Heart left ventricle (tissue), 16 donors: Measurements from ENCODE around the gene CCDC63. TPM values are rescaled to one million over a fixed set of nuclear protein-coding genes. Genes with fewer than 3 reads are reported as not detected.

ENCODE experiments used
- ATAC-seq, 4 donors: fragments of 200-7000 bp; cut with Tn5 transposase; one replicate each; pipeline ENCODE4 v1.9.1; 2020 to 2022; ENCODE audit warnings: moderate library complexity in 4 of 4, mild to moderate bottlenecking in 3 of 4, moderate number of reproducible peaks in 1 of 4
- DNase-seq, 5 donors: peaks; one replicate each; pipeline ENCODE4 v3.0.0-alpha.2; 2020
- H3K27ac ChIP-seq, 12 donors: fragments of 200-600 bp; sonication (generic) in 4 of 12; one replicate each; pipeline versions ENCODE4 v1.5.0 to v1.8.0; 2016 to 2022; ENCODE audit warnings: mild to moderate bottlenecking in 2 of 12
- H3K27me3 ChIP-seq, 9 donors: fragments of 200-600 bp; sonication (generic) in 2 of 9; one replicate each; pipeline versions ENCODE4 v1.5.1 to v1.8.0; 2016 to 2022; ENCODE audit warnings: mild to moderate bottlenecking in 3 of 9
- H3K36me3 ChIP-seq, 9 donors: fragments of 200-600 bp; sonication (generic) in 2 of 9; one replicate each; pipeline versions ENCODE4 v1.5.0 to v1.8.0; 2018 to 2022; ENCODE audit warnings: mild to moderate bottlenecking in 2 of 9
- H3K4me1 ChIP-seq, 12 donors: fragments of 200-600 bp; sonication (generic) in 4 of 12; one replicate each; pipeline versions ENCODE4 v1.5.0 to v1.8.0; 2016 to 2022; ENCODE audit warnings: mild to moderate bottlenecking in 3 of 12
- H3K4me3 ChIP-seq, 12 donors: fragments of 200-600 bp; sonication (generic) in 4 of 12; one replicate each; pipeline versions ENCODE4 v1.5.0 to v1.8.0; 2017 to 2022; ENCODE audit warnings: mild to moderate bottlenecking in 9 of 12, moderate library complexity in 4 of 12
- H3K9me3 ChIP-seq, 12 donors: fragments of 200-600 bp; sonication (generic) in 4 of 12; one replicate each; pipeline versions ENCODE4 v1.5.0 to v1.8.0; 2016 to 2022; ENCODE audit warnings: mild to moderate bottlenecking in 1 of 12
- CTCF ChIP-seq, 12 donors: fragments of 200-600 bp; sonication (generic) in 4 of 12; IDR thresholded peaks; one replicate each; pipeline versions ENCODE4 v1.5.0 to v1.8.0; 2018 to 2022; ENCODE audit warnings: antibody characterized with exemption in 12 of 12, mild to moderate bottlenecking in 5 of 12
- POLR2A ChIP-seq, 2 donors: fragments of 450-650 bp; IDR thresholded peaks; one replicate each; pipeline ENCODE4 v1.6.1; 2017; ENCODE audit warnings: antibody characterized with exemption in 2 of 2, mild to moderate bottlenecking in 2 of 2, moderate library complexity in 2 of 2
- WGBS, 4 donors: extraction: QIAGEN DNeasy Blood & Tissue Kit in 2 of 4; methylation state at CpG; one replicate each; pipeline versions ENCODE4 v1.1.5 to v1.1.7; 2013 to 2018; 5-methylcytosine and 5-hydroxymethylcytosine counted together
- intact Hi-C, 10 donors: fragments of 100-400 bp; cut with DNase I; formaldehyde crosslinking; loops; one replicate each; pipeline versions ENCODE4 v1.11.1 to v1.14.2; 2022
- polyA plus RNA-seq, 2 donors: library from polyadenylated mRNA; stranded (reverse); fragments of 200-250 nt; gene quantifications; one replicate each; pipeline ENCODE4 v1.2.3, GENCODE V29; 2013
- total RNA-seq, 9 donors: library from RNA; depleted of rRNA in 2 of 9; stranded (reverse); fragments of >200 nt in 2 of 9; fragmentation: NEBNext Ultra II Directional in 3 of 9; extraction: Animal tissue kit (Norgen Biotek cat#: 25700) in 3 of 9; gene quantifications; one replicate each; pipeline versions ENCODE4 v1.1.0 to v1.2.4, GENCODE V29; 2016 to 2023
- donor health status: ischemic (EF 13 %, LVEDD 7.1; RV severe dilation, severe dysfunction).
- donor health status: healthy with polysubstance abuse.
- donor health status: DM: no; HTN: yes; CAD: no.
- donor health status: DM: no; HTN: no; CAD: no.
- donor health status: ischemic (EF 25% LVEDD 6.9; RV normal size, moderate dysfunction).
- donor health status: ischemic (EF 25% LVEDD 5.7; RV mildly dilated, moderate dysfunction).
- donor health status: healthy.
- donor health status: DM: yes; HTN: yes; CAD: no.
- donor health status: ischemic (EF 35%, LVEDD 5.7; RV mildly dilated, moderate dysfunction).
- donor health status: nonischemic (EF 11% LVEDD 7.7; RV severe dilation, severe dysfunction).
- donor health status: DM: yes; HTN: yes; CAD: no.
- donor health status: PGD.
- donor health status: ischemic (EF 29% LVEDD 5.4; RV normal size, mild dysfunction).
- donor health status: nonischemic (EF 23%, LVEDD 6.1; RV moderate dilation, normal function).

Gene CCDC63
- total and polyA plus RNA-seq, 11 donors, result not detected

DNA sequence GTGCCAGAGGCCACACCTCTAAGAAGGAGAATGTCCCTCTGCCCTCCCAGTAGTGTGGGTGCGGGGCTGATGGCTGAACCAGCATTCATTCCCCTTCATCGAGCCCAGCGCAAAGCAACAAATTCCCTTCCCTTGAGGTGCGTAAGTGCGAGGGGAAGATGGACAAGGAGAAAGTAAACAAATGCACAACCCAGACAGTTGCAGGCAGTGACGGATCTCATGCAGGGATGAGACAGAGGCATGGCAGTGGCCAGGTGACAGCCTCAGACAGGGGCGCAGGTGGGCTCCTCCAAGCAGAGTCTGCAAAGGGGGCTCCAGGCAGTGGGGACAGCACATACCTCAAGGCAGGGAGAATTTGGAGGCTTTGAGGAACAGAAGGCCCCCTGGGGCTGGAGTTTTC, 75.9 kb downstream of the CCDC63 start:
- H3K36me3 ChIP-seq, result peaks cover 0 to 16% (median 0%) of the 10 kb centered on the region in 9 donors
- intact Hi-C loops, result no loop called here
- H3K4me1 ChIP-seq, result peaks cover 0 to 30% (median 1%) of the 10 kb centered on the region in 12 donors
- DNase-seq, result no peak
- H3K9me3 ChIP-seq, result no peaks in the 10 kb centered on the region
- H3K27me3 ChIP-seq, result peaks cover 0 to 7% (median 0%) of the 10 kb centered on the region in 9 donors
- no peak overlapping the region for H3K4me3 ChIP-seq
- TF ChIP-seq CTCF (IDR thresholded peaks at IDR 0.05), result no peak
- no peak for TF ChIP-seq POLR2A (IDR thresholded peaks at IDR 0.05)
- WGBS, 4 donors, result 54 to 71% (median 65%) methylated on average over 7 of the region's 7 CpGs
- no peak for ATAC-seq
- H3K27ac ChIP-seq, result peak overlapping the region in 5 of 12 donors; percentile 89 to 95 (median 91)

GRCh38 chr12:110923192-110923591, 76.4 kb downstream of the CCDC63 start:
- WGBS, 4 donors, result 86 to 93% (median 87%) methylated on average over 4 of the region's 4 CpGs
- peak overlapping the region in 1 of 12 donors; percentile 89 for H3K27ac ChIP-seq
- no peak for DNase-seq
- peaks cover 0 to 11% (median 0%) of the 10 kb centered on the region in 9 donors for H3K36me3 ChIP-seq
- no peaks in the 10 kb centered on the region for H3K9me3 ChIP-seq
- TF ChIP-seq CTCF (IDR thresholded peaks at IDR 0.05) (no peak), POLR2A (IDR thresholded peaks at IDR 0.05) (no peak)
- no peak overlapping the region for H3K4me3 ChIP-seq
- ATAC-seq, result no peak
- H3K4me1 ChIP-seq, result peaks cover 0 to 34% (median 5%) of the 10 kb centered on the region in 12 donors
- intact Hi-C loops, result no loop called here
- peaks cover 0 to 7% (median 0%) of the 10 kb centered on the region in 9 donors for H3K27me3 ChIP-seq

- TF ChIP-seq CTCF (IDR thresholded peaks at IDR 0.05) (no peak), POLR2A (IDR thresholded peaks at IDR 0.05) (no peak)
- H3K9me3 ChIP-seq, result no peaks in the 10 kb centered on the region
- intact Hi-C loops, result no loop called here
- 85 to 93% (median 91%) methylated on average over 9 of the region's 9 CpGs for WGBS, 4 donors
- peak overlapping the region in 2 of 12 donors; percentile 9 to 89 for H3K27ac ChIP-seq
- H3K4me3 ChIP-seq, result no peak overlapping the region
- H3K27me3 ChIP-seq, result peaks cover 0 to 7% (median 0%) of the 10 kb centered on the region in 9 donors
- peaks cover 0 to 5% (median 0%) of the 10 kb centered on the region in 9 donors for H3K36me3 ChIP-seq
- DNase-seq (no peak), ATAC-seq (no peak)
- peaks cover 0 to 34% (median 5%) of the 10 kb centered on the region in 12 donors for H3K4me1 ChIP-seq
These were observed 77.0 kb downstream of the CCDC63 start for GRCh38 chr12:110923692-110924334.

DNA sequence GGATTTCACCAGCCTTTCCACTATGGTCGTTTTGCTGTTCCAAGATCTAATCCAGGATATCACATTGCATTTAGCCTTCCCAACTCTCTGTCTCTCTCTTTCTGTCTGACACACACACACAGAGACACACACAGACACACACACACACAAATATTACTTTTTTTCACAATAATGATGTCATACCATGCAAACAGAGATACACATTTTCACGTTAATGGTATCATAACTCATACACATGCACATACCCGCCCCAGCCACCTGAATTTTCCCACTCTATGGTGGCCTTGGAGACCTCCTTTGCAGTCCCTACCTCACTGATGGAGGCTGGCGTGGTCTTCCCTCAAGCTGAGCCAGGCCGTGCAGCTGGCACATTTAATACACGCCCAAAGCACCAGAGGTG, 80.8 kb downstream of the CCDC63 start:
- intact Hi-C loops, result no loop called here
- Histone ChIP-seq H3K4me1 (peaks cover 0 to 34% (median 5%) of the 10 kb centered on the region in 12 donors), H3K27me3 (peaks cover 0 to 7% (median 2%) of the 10 kb centered on the region in 9 donors), H3K4me3 (no peak overlapping the region), H3K36me3 (no peaks in the 10 kb centered on the region), H3K9me3 (no peaks in the 10 kb centered on the region), H3K27ac (peak overlapping the region; percentile 51 to 95 (median 86))
- no peak for ATAC-seq
- DNase-seq, result no peak
- no peak for TF ChIP-seq POLR2A (IDR thresholded peaks at IDR 0.05)
- no peak for TF ChIP-seq CTCF (IDR thresholded peaks at IDR 0.05)
- WGBS, 4 donors, result 37 to 45% (median 42%) methylated on average over 6 of the region's 6 CpGs
